NOMO-1 treated with DMSO at 0.1 percent for 48 hours (cell line): ENCODE results near the gene PRUNE2.

Experiments used
- DNase-seq: peaks from one replicate; lab custom pipeline; 2025; ENCODE audit not compliant: unreplicated experiment; lab: John Stamatoyannopoulos, UW

The PRUNE2 gene

GRCh38 chr9:76900884-76901440, 5.0 kb downstream of the PRUNE2 start:
- no peak for DNase-seq

GRCh38 chr9:76898786-76899185, 7.1 kb downstream of the PRUNE2 start:
- no peak for DNase-seq

GRCh38 chr9:76897804-76898525, 7.9 kb downstream of the PRUNE2 start:
- no peak for DNase-seq

GRCh38 chr9:76896035-76896434, 9.9 kb downstream of the PRUNE2 start:
- no peak for DNase-seq

- DNase-seq, result no peak
Measured at GRCh38 chr9:76895186-76895585, 10.7 kb downstream of the PRUNE2 start.

GRCh38 chr9:76894198-76894597, 11.7 kb downstream of the PRUNE2 start:
- no peak for DNase-seq

DNA sequence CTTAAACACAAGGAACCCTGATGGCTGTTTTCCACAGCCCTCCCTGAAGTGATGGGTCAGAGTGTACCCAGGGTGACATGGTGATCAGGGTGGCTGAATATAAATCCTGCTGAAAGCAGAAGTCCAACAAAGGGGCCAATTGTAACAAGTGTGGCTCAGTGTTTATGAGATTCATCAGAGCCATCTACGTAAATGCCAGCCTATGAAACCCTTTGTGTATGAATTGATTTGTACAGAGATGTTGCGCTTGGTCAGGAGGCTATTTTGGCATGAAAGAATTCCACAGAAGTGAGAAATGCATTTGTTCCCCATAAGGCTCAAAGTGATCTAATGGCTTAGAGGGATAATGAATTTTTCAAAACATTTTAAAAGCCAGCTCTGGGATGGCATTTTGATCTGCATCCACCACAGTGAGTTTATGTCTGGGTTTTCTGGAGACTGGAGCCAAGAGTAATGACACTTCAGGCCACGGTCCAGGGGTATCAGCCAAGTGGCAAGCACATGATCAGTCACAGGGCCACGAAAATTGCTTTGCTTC, 12.4 kb downstream of the PRUNE2 start:
- no peak for DNase-seq

DNA sequence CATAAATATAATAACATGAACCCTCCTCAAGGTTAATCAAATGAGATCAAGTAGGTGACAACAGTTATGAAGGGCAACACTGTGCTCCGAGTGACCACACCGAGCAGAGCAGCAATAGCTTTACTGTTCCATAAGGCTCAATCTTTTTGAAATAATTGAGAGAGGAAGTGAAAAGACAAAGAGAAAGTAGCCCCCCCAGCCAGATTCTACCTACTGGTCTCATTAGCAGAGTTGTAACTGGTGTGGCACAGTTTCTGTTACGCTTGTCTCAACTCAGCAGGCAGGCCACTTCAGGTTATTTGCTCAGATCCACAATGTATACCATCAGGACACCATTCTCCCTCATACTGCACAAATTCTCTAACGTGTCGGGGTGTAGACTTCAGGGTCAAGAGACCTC, 14.0 kb downstream of the PRUNE2 start:
- DNase-seq, result no peak

GRCh38 chr9:76891279-76891678, 14.6 kb downstream of the PRUNE2 start:
- DNase-seq, result no peak

DNA sequence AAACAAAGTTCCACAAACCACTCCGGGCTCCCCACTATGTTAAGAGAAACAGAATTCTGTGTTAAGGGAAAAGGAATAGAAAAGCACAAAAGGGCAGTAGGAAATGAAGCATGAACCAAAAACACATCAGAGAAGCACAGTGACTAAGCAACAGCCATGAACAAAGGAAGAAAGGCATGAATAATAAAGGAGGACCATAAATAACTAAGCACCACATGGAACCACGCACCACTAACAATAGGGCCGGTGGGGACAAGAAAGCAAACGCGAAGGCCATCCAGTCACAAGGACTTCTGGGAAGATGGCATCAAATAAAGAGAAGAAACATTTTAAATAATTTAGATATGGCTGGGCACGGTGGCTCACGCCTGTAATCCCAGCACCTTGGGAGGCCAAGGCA, 18.0 kb downstream of the PRUNE2 start:
- no peak for DNase-seq

GRCh38 chr9:76887003-76887821, 18.7 kb downstream of the PRUNE2 start:
- DNase-seq, result no peak

DNA sequence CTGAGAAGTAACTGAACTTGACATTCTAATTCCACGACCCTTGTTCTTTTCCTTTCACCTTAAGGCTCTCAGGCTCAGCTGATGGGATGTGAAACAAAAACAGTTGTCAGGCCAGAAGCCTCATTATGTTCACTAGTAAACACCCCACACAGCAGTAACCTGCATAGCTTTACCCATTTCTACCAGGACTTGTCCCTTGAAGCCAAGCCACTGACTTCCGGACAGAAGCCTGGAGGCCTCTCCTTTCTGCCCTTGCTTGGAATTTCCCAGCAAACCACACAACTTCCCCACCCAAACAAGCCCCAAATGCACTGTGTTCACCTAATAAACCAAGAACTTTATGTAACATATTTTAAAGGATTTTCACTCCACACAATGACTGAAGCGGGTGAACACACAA, 19.6 kb downstream of the PRUNE2 start:
- no peak for DNase-seq

DNA sequence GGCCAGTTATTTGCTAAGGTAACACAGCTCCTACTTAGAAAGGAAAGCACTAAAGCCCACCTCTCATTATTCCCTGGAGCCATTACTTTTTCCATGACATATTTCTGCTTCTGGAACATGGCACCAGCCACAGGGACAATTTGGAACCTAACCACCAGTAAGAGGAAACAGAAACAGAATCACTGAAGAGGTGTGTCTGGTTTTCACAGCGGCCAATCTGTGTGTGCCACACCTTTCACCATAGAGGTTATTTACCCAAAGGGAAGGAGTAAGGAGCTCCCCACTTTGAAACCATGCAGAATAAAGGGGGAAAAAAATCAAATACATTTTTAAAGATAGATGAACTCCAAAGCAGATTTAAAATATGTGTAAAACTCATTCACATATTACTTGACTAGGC, 21.1 kb downstream of the PRUNE2 start:
- DNase-seq, result no peak

DNA sequence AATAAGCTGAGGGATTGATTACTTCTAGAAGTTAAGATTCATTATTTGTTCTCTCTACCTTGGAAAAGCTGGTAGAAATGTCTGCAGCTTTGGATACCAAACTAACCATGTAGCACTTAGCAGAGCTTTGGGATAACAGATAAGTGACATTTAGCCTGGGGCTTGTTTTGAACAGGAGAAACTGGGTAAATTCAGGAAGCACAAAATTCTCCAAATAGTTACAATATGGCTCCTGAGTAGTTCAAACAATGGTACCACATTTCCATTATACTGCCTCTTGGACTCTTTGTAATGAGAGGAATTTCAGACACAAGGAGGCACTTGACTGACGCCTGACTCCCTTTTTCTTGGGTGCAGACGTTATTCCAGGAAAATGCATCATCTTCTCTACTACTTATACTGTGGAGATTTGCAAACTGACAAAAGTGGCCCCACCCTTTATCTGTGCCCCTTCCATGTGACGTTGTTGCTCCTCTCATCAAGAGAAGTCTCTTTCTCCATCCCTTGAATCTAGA, 22.5 kb downstream of the PRUNE2 start:
- no peak for DNase-seq

DNA sequence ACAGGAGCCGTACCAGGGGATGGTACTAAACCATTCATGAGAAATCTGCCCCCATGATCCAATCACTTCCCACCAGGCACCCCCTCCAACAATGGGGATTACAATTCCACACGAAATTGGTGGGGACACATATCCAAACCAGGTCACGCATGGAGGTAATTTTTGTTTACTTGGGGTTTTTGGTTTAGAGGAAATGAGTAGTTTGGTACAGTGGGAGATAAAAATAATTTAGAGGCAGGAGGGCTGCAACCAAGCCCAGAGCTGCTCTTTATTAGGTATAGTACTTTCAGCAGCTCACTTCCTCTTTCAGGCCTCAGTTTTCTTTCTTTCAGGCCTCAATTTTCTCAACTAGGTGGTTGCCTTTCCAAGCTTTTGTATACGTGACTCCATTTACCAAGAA, 23.2 kb downstream of the PRUNE2 start:
- DNase-seq, result no peak

- DNase-seq, result no peak
Measured at GRCh38 chr9:76880210-76880609, 25.7 kb downstream of the PRUNE2 start.

DNA sequence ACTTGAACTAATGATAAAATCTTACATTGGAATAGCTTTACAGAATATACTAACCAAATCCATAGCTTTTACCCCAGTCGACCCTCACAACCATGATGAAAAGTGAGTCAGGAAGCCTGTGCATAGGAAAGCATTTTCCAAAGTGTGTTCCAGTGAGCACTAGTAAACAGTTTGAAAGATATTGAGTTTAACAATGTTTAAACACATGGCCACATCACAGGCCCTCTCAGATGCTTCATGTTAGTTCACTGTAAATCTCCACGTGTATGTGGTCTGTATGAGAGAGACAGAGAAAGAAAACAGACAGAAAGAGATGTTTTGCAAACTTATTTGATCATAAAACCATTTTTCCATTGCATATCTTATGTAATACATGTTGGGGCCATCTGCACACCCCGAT, 27.0 kb downstream of the PRUNE2 start:
- DNase-seq, result no peak

DNA sequence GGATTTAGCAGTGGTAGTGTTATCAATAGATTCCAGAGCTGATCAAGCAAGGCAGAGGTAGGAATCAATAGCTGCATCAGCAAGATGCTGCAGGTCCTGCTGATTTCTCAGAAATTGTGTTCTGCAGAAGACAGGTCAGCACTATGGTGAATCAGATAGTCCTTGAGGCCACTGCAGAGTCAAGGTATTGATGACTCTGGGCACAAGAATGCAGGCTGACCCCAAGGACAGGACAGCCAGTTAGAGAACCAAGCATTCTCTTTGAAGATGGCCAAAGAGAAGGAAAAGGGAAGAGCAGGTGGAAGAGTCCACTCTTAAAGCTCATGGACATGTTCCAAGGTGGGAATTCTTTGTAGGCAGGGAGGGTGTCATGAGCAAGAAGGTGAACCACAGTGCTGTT, 28.0 kb downstream of the PRUNE2 start:
- no peak for DNase-seq

DNA sequence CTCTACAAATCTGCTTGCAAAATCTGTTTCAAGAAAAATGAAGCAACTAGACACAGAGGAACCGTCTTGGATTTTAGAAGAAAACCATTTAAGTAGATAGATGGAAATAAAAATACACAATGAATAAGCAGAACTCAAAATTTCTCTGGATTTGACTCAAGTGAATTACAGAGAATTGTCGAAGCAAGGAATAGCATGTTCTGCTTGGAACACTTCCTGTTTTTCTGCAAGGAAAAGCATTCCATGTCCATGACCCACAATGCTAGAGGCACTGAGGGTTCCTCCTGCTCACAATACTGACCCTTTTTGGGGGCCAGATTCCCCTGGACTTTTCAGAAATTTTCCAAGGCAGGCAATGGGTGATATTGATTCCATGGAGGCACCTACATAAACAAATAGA, 29.8 kb downstream of the PRUNE2 start:
- no peak for DNase-seq

DNA sequence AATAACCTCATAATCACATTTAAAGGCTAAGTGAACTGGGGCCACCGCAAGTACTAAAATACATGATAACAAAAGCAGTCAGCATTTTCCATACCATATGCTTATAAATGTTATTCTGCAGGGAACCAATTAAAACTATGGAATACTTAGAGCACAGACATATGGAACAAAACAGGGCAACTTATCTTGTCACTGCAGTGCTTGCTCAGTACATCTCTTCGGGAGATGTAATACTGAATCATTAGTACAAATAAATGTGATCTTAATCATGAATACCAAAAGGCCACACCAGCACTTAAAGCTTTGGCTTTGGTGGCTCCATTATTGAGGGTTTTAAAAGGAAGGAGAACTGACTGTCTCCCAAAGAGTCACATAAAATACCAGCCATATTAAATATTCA, 32.1 kb downstream of the PRUNE2 start:
- DNase-seq, result no peak

DNA sequence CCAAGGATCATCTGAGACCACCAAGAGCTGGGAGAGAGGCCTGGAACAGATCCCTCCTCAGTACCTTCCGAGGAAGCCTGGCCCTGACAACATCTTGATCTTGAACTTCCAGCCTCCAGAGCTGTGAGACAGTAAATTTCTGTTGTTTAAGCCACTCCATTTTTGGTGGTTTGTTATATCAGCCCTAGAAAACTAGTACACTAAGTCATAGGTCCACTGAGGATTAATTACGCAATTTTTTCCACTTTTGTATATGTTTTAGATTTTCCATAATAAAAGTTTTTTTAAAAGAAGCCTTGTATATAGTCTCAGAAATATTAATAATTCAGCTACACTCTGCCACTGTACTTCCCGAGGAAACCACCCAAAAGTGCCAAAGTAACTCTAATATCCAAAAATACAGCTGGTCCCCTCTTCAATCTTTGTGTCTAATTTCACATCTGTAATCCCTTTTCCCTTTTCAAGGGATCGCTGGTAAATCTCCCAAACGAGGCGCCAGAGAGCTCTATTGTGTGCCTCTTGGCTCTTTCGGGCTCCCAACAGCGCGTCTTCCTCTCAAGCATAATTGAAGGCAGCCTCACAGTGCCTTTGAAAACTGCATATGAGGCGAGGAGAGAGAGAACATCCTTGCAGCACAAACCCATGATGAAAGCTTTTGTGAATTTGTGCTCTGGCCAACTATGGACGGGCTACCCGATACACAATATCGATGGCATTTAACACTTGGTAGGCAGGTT, 32.7 kb downstream of the PRUNE2 start:
- no peak for DNase-seq
